ENCODE measurements around the gene AKAP13.

AKAP13 gene

GRCh38 chr15:85672332-85673084, 292.1 kb downstream of the AKAP13 start:
- no peak for DNase-seq (ENCODE audit: low spot score)

DNA sequence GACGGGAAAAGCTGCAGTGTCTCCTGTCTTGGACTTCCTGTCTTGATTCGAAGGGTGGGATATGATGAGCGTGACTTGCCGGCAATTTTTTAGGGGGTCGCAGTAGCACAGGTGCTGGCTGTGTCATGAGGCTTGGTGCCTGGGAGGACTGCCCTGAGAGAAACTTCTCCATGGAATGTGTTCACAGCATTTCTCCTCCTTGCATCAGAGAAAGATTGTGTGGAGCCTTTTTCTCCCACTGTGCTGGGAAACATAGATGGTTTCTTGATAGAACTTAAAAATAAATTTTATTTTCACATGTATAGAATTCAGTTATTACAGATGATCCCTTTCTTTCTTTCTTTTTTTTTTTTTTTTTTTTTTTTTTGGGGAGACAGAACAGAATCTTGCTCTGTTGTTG, 292.9 kb downstream of the AKAP13 start:
- no peak for DNase-seq (ENCODE audit: low spot score)

GRCh38 chr15:85676342-85677098, 296.1 kb downstream of the AKAP13 start:
- DNase-seq (ENCODE audit: low spot score): no peak

- DNase-seq (ENCODE audit: low spot score): no peak
These were observed 298.8 kb downstream of the AKAP13 start for GRCh38 chr15:85679231-85679630.

- DNase-seq (ENCODE audit: low spot score): no peak
These were observed 301.0 kb downstream of the AKAP13 start for GRCh38 chr15:85681386-85681785.

DNA sequence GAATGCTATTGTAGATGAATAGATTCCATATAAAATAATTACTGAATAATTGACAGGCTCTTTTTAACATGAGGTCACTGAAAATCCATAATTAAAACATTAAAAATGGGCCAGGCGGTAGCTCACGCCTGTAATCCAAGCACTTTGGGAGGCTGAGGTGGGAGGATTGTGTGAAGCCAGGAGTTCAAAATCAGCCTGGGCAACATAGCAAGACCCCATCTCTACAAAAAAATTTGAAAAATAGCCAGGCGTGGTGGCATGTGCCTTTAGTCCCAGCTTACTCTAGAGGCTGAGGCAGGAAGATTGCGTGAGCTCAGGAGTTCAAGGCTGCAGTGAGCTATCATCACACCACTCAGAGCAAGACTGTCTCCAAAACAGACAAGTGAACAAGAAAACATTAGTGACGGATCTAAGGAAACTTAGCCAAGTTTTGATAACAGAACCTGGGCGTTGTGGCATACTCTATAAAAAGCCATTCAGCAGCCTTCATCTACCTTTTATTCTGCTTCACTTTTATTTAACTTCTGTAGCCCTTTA, 303.8 kb downstream of the AKAP13 start:
- DNase-seq (ENCODE audit: low spot score): no peak

DNA sequence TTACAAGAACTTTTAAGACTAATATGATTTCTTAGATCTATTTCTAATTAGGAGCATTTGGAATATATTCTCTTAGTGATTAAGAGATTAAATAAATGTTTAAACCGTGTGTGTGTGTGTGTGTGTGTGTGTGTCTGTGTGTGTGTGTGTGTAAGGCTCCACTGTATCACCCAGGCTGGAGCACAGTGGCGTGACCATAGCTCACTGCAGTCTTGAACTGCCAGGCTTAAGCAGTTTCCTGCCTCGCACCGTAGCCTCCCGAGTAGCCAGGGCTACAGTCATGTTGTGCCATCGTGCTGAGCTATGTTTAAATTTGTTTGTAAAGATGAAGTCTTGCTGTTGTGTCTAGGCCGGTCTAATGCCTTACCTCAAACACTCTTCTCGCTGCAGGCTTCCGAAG, 305.0 kb downstream of the AKAP13 start:
- no peak for DNase-seq (ENCODE audit: low spot score)

GRCh38 chr15:85687329-85687728, 306.9 kb downstream of the AKAP13 start:
- DNase-seq (ENCODE audit: low spot score): no peak

DNA sequence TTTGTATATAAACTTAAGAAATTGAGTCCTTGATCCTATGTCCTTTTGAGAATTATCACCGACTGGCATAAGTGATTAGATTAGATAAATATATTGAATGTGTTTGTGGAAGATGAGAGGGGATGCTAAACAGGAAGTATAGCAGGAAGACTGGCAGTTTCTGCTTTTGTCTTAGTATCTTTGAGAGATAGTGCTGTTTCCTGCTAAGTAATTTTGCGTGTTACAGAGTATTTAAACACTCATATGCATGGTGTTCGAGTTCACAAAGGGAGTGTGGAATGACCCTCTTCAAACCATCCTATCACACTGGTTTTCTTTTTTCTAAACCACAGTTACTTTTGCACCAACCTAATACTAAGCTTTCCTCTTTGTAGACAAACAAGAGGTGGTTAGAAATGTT, 308.3 kb downstream of the AKAP13 start:
- no peak for DNase-seq (ENCODE audit: low spot score)

DNA sequence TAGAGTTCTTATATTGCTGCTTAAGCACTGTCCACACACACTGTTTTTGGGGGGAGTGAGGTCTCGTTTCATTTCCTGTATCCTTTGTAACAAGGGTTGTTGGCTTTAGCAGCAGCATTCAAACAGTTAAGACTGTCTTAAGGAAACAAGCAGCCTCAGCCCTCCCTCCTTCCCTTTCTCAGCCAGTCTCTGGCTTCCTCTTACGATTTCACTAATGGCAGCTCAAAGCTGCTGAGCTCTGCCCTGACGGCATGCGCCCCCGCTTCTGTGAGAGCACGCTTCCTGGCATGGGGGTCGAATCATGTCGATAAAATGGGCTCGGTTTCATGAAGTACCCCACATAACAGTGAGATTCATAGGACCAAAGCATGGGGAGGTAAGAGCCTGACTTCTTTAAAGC, 309.3 kb downstream of the AKAP13 start:
- no peak for DNase-seq (ENCODE audit: low spot score)

DNA sequence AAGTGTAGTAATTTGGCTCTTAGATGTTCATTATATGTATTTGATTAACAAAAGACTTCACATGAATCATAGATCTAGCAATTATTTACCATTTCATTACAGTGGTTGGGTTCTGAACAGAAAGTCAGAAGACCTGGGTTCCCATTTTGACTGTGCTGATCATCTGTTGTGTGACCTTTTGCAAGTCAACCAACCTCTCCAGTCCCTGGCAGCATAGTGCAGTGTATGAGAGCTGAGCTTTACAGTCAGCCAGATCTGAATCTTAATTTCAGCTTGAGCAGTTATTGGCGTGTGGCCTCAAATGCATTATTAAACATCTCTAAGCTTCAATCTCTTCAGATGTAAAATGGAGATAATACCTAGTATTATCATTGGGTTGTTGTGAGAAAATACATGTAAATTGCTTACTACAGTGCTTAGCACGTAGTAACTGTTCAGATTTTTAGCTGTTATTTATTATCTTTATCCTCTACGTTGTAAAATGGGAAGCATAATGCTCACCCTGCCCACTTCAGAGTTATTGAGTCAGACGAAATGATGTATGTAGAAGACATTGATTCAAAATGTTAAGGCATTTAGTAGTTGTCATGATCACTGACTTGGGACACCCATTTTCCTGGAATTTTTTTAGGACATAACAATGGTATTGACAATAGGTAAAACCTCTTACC, 310.3 kb downstream of the AKAP13 start:
- DNase-seq (ENCODE audit: low spot score): no peak

DNA sequence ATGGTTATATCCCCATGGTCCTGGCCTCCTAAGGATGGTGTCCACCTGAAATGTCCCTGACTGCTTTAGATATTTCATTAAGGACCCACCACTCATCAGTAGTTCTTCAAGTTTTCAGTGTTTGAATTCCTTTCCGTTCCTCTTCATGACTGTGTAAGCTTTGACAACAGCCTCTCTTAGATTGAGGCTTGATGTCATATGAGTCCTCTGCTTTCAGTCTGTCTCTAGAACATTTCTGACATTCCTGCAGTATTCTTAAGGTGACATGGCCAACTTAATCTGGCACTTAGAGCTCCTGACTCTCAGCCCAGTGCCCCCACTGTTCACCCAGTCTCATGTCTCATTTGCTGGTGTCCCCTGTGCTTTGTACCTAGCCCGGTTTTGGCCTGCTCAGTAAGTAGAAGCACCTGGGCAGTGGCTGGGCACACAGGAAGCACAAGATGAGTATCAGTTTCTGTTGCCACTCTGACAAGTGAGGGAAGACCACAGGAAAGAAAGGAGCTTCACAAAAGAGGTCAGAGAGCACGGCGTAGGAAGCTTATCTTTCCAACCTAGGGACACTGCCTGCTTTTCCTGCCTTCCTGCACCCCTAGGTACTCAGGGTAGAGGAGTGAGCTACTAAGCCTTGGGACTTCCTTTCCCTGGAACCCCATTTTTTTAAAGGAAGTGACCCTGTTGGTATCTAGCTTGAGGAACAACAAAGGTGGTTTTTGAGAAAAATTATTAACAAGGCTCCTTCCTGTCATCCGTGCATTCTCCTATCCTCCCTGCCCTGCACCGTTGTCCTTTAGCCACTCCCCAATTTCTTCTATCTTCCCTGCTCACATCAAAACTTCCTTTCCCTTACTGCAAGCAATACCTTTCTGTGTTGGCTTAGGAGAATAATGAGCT, 311.2 kb downstream of the AKAP13 start:
- DNase-seq (ENCODE audit: low spot score): no peak

DNA sequence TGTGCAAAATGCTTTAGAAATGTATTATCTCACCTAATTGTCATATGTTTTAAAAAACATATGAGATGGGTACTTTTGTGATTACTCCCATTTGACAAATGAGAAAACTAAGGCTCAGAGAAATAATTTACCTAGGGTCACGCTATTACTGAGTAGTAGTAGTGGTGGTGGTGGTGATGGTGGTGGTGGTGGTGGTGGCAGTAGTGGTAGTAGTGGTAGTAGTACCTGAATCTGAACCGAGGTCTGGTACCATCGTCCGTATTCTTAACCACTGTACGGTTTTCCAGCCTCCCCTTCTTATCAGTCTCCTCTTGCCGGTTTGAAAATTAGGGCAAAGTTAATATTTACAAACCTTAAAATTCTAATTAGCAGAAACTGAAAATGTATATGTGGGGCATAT, 311.9 kb downstream of the AKAP13 start:
- no peak for DNase-seq (ENCODE audit: low spot score)

DNA sequence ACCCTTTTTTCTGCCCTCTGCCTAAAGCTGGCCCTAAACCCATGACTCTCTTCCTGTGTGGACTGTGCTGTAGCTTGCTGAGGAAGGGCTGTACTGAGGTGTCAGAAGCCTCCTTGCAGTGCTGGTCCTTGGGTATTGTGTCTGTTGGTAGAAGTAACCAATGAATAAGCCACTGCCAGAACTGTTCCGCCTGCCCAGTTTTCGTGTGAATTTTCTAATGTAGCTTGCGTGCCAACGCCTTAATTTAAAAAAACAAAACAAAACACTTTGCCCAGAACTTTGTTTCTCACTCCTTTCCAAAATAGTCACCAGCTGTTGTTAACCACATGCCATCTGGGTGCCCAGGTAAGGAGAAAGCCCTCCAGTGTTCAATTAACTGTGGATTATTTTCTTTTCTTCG, 312.5 kb downstream of the AKAP13 start:
- DNase-seq (ENCODE audit: low spot score): no peak

- DNase-seq (ENCODE audit: low spot score): no peak
These were observed 312.9 kb downstream of the AKAP13 start for GRCh38 chr15:85693277-85693676.

DNA sequence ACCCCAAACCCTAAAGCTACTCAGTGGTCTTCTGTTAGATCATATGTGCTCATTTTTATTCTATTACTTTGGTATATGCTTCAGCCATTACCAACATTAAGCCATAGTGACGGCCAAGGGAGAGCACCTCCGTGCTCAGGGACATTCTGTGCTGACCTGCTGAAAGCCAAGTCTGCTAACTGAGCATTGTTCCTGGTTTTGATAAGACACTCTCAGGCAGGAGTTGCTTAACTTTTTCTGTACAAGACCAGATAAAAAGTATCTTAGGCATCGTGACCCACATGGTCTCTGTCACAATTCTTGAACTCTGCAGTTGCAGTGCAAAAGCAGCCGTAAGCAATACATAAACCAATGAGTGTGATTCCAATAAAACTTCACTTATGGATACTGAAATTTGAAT, 313.7 kb downstream of the AKAP13 start:
- DNase-seq (ENCODE audit: low spot score): no peak

- DNase-seq (ENCODE audit: low spot score): no peak
These were observed 320.4 kb downstream of the AKAP13 start for GRCh38 chr15:85700767-85701166.

DNA sequence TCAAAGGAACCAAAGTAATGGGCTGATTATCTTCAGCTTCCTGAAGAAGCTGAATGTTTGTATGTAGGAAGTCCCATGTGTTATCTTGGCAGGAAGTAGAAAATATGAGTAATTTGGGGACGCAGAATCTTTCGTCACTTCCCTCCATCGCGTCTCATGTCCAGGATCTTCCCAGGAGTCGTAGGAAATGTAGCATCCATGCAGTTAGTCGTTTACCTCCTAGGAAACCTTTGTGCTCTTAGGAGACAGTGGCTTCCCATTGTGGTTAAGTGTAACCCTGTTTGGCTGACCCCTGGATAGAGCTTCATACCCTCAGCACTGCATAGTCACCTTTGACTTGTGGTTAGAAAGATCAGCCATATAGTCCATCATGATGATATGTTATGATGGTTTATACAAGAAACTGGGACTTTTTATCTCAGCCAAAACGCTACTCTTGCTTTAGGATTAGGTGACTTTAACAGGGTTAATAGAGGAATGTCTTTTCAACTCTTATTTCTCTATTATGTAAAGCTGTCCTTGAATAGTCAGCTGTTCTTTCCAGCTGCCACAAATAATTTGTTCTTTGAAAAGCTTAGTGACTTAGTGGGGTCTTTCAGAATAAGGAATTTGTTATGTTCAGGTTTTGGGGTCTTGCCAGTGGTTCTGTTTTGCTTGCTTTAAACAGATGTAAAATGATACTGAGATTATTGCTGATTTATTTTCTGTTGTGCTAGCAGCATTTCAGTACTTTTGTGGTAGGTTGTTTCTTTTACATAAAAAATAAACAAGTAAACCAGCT, 322.1 kb downstream of the AKAP13 start:
- peak; percentile 5 for DNase-seq (ENCODE audit: low spot score)

DNA sequence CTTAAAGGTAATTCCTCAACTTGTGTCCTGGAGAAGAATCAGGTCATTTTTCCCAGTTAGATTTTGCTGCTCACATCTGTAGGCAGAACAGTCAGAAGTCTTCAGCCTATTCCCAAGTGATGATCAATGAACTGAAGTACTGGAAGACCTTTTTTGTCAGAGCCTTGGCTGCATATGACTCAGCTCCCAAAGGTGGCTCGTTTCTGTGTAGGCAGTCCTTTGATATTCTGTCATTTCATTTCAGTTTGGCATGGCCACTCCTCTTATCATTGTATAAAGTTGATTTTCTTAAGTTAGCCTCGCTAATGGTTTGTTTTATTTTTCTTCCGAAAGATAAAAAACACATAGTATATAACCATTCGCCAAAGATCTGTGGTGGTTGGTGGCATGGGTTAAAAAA, 323.7 kb downstream of the AKAP13 start:
- DNase-seq (ENCODE audit: low spot score): no peak

DNA sequence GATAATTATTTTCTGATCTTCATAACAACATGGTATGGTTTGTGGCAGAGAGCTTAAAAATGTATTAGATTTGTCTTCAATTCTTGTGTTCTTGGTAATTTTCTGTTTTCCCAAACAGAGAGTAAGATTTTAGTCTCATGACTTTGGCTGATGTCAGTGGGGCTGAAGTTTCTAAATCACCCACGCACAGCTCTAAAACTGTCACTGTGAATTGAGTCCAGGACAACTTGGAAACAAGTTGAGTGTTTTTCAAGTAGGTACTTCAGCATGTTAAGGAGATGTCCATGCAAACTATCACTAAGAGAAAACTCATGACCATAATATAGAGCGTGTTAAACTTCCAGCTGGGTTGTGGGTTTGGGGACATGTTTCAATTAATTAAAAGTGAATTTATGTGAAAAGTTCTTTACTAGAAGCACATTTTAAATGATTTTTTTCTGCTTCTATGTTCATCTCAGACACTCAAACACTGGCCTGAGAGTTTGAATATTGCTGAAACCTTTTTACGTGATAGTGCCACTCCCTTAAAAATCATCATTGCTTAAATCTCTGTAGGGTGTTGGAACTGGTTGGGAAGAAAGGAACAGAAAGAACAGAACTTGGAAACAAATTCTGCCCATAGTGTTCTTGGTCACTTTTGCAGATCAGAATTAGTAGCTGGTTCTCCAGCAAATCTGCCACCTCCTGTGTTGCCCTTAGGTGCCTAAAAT, 324.5 kb downstream of the AKAP13 start:
- DNase-seq (ENCODE audit: low spot score): no peak
